Uterus (tissue), 2 donors: ENCODE measurements around the gene ZDHHC8.

Experiments
- CTCF ChIP-seq, 4 experiments: fragments of 200-600 bp in 2 of 4; fragments of 450-650 bp in 2 of 4; sonication (generic) in 2 of 4; IDR thresholded peaks; one replicate each; pipeline ENCODE4 v1.5.1; 2016 to 2019; ENCODE audit warnings: antibody characterized with exemption in 4 of 4, mild to moderate bottlenecking in 2 of 4, moderate library complexity in 1 of 4
- POLR2A ChIP-seq, 2 donors: fragments of 450-650 bp; IDR thresholded peaks; one replicate each; pipeline ENCODE4 v1.6.1; 2016; ENCODE audit warnings: antibody characterized with exemption in 2 of 2, mild to moderate bottlenecking in 1 of 2, moderate library complexity in 1 of 2

DNA sequence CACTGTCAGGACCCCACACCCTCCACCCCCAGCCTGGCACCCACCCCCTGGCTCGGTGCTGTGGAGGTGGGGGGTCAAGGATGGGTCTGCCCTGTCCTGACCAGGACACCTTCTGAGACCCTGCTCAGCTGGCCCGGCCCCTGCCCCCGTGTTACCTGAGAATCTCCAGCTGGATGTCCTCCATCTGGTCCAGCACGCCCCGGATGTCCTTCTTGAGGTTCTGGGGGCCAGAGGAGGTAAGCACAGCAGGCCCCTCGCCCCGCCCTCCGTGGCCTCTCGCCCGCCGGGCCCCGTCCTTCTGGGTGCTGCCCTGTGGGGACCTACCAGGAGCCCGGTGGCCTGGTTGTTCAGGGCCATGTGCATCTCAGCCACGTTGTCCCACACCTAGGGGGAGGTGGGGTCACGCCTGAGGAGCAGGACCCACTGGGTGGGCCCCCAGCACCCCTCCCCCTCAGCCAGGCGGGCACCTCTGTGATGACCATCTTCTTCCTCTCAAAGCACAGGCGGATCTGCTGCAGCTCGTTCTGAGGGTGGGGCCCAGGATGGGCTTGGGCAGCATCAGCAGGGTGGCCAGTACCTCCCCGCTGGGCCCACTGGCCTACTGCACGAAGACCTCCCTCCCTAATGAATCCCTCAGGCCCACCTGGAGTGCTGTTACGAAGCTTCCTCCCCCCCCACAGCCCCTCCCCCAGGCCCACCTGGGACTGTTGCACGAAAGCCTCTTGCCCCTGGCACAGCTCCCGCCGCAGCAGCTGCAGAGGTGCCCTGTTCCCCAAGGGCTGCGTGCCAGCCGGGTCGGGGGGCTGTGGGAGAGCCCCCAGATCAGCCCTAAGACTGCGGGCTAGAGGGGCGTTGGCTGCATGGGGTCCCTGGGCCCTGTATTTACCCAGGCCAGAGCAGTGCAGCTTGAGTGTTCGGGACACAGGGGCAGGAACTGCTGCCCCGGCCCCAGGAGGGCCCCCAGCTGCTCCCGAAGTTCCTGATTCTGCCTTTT is 17.9 kb downstream of the ZDHHC8 start:
- no peak for TF ChIP-seq POLR2A (IDR thresholded peaks at IDR 0.05)
- TF ChIP-seq CTCF (IDR thresholded peaks at IDR 0.05), result no peak
